Suprapubic skin (tissue), 4 donors: Measurements from ENCODE around the gene ERF.

Source experiments
- CTCF ChIP-seq, 2 donors: fragments of 200-600 bp in 1 of 2; fragments of 450-650 bp in 1 of 2; sonication (generic) in 1 of 2; IDR thresholded peaks; one replicate each; pipeline ENCODE4 v1.5.1; 2016 to 2019; ENCODE audit warnings: antibody characterized with exemption in 2 of 2, mild to moderate bottlenecking in 1 of 2, moderate library complexity in 1 of 2
- POLR2A ChIP-seq, 2 donors: fragments of 450-650 bp; IDR thresholded peaks; one replicate each; pipeline ENCODE4 v1.6.1; 2017; ENCODE audit warnings: antibody characterized with exemption in 2 of 2, mild to moderate bottlenecking in 2 of 2, moderate library complexity in 2 of 2
- POLR2AphosphoS5 ChIP-seq, 3 donors: sonication (generic); formaldehyde crosslinking; IDR thresholded peaks; one replicate each; pipeline ENCODE4 v1.6.1; 2017; ENCODE audit warnings: antibody characterized with exemption in 3 of 3

- no peak for TF ChIP-seq POLR2AphosphoS5 (IDR thresholded peaks at IDR 0.05)
- no peak for TF ChIP-seq CTCF (IDR thresholded peaks at IDR 0.05)
- TF ChIP-seq POLR2A (IDR thresholded peaks at IDR 0.05): no peak
Observed at GRCh38 chr19:42246922-42247639, 7.8 kb downstream of the ERF start.
